GM21526 (cell line): ENCODE results near the gene NRN1.

Experiments used
- ATAC-seq: cut with Tn5 transposase; IDR thresholded peaks from one replicate; pipeline ENCODE4 v1.9.1; 2021; ENCODE audit warnings: moderate library complexity; ENCODE audit not compliant: unreplicated experiment, low FRiP score

NRN1 gene

DNA sequence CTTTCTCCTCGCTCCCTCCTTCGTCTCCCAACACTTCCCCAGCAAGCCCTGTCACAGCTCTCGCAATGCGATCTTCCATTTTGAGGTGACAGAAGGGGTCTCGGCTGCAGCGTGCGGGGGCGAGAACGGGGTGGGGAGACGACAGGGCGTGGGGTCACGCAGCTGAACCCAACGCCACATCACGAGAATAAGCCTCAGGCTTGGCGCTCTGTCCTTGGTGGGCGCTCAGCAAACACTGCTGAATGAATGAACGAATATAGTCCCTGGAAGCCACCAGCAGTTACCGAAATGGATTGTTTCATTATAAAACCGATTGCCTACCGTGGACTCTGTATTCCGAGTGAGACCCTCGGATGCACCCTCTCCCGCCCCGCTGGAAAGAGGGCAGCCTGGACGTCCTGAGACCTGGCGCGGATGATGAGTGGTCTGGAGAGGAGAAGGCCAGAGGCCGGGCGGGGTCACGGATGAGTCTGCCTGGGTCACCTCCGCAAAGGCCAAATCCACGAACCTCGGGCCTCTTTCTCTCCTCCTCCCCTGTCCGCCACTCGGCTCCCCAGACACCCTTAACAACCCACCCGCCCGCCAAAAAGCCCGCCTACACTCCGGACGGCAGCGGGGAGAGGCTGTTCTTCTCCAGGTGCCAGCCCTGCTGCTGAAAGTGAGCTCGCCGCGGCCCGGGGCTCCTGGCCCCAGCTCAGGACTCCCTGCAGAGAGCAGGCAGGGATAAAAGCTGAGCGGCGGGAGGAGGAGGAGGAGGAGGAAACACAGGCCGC is 3.7 kb downstream of the NRN1 start:
- no peak for ATAC-seq

DNA sequence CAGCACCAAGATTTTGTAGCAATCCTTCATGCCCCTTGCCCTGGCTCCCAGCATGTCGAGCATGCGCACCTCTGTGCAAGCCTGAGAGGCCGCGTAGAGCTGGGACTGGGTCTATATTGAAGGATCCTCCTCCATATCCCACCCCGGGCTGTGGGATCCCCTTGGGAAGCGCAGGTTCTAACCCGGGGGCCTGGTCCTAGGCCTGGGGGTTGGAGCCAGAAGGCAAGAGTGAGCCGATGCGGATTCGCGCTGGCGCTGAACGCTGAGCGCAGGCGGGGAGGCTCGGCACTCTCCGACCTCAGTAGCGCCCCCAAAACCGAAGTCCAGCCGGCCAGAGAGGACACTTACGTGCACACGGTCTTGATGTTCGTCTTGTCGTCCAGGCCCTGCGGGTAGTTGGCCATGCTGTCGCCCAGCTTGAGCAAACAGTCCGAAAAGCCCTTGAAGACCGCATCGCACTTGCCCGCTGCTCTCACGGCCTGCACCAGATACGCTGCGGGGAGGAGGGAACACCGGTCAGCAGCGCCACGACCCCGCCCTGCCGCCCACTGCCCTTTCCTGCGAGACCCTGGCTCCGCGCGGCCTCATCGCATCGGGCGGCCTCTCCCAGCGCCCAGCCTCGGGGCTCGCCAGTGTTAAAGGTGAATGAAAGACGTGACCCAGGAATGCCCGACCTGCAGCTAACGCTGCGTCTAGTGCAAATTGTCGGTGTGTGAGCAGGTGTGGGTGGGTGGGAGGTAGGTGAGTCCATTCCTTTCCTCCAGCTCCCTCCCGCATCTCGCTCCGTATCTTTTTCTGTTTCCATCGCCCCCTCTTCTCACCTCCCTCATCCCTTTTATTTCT is 4.5 kb downstream of the NRN1 start:
- no peak for ATAC-seq

GRCh38 chr6:6001443-6001842 is 5.3 kb downstream of the NRN1 start:
- ATAC-seq, result no peak

- no peak for ATAC-seq
Observed at GRCh38 chr6:5999688-6000608, 6.8 kb downstream of the NRN1 start.

GRCh38 chr6:5998711-5999687 is 7.7 kb downstream of the NRN1 start:
- no peak for ATAC-seq

DNA sequence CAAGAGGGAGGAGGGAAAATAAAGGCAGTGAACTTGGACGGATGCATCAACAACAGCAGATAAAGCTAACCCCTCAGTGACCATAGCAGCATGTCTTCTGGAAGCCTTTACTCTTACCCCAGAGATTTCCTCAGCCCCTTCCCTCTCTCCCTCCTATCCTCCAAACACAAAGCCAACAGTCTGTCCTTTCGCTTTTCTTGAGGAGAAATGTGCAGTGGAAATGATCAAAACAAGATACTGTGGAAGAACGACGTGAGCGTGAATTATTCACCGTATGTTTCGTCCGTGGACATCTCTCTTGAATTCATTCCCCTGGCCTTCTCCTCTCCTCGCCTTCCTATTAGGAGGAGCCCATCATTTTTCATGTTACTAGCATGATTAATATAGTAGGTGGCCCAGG is 8.5 kb downstream of the NRN1 start:
- ATAC-seq, result no peak

GRCh38 chr6:5997420-5997987 is 9.2 kb downstream of the NRN1 start:
- no peak for ATAC-seq

- ATAC-seq, result no peak
Observed at GRCh38 chr6:5996714-5997419, 9.9 kb downstream of the NRN1 start.

- no peak for ATAC-seq
Observed at GRCh38 chr6:5995949-5996713, 10.6 kb downstream of the NRN1 start.

- ATAC-seq, result no peak
Observed at GRCh38 chr6:5995658-5995948, 11.1 kb downstream of the NRN1 start.

DNA sequence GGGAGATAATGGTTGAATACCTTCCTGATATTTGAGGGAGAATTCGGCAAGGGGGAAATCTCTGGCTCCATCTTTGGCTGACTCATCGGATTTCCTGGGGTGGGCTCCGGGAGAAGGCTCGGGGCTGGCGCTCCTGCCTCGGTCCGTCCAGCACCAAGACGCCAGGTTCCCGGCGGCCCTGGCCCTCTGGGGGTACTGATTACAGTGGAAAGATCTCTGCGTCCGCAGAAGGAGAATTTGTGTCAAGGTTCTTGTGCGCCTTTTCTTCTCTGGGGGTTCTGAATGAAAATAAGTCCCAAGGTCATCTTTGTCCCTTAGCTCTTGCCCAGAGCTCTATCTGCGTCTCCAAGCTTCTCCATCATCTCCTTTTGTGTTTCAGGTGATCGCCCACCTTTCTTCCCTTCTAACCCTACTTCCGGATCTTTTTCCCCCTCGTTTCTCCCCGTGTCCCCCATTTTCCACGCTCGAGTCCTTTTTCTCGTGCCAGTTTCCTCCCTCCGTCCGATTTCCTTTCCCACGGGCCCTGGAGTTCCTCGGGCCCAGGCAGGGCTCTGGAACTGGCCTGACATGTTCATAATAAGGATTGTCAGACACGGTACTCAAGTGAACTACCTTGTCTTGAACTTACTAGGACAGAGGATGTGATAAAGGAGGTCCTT is 11.6 kb downstream of the NRN1 start:
- no peak for ATAC-seq

GRCh38 chr6:5994234-5994998 is 12.3 kb downstream of the NRN1 start:
- no peak for ATAC-seq

DNA sequence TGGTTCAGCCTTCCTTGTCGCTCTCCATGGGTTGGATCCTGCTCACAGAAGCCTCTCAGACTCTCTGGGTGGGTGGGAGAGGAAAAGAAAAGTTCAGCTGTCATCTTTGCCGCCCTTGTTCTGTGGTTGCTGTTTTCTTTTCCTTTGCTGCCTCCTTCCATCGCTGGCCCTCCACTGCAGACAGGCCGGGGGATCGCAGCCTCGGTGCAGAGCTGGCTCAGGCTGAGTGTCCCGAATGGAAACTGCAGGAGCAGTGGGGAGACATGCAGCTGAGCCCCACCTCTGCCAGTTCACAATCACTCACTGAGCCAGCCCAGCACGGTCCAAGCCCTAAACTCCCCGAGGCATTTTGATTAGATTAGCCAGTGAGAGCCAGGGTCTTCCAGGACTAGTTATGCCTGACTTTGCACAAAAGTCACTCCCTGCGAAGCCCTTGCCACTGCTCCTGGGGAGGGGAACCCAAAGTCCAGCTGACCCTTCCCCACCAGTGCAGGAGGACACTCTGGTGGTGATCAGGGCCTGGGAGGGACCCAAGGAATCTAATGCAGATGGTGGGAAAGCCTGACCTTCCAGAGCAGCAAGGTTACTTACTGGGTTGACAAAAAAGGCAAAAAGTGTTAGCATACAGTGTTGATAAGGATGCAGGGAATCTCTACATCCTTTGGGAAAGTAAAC is 14.0 kb downstream of the NRN1 start:
- no peak for ATAC-seq

- no peak for ATAC-seq
Observed at GRCh38 chr6:5990786-5991185, 15.9 kb downstream of the NRN1 start.

DNA sequence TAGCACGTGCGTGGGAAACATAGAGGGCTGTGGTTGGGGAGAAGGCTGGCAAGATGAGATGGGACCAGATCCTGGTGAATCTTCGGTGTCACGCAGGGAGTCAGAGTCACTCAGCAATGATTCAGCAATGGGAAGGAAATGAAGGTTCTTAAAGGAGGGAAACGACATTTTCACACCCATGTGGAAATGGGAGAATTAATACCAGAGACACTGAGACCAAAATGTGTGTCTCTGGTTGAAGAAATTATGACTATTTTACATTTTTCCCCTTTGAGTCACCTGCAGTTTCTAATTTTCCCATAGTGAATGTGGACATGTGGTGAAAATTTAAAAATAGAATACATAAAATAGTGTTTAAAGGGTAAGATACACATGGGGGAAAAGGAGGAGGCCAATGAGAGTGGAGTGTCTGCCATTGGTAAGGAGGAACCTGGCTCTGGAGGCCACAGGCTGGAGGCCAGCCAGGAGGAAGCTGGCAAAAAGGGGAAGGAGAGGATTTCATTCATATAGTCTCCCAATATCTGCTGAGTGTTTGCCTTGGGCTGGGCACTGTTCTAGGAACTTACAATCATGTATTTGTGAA is 17.5 kb downstream of the NRN1 start:
- ATAC-seq, result no peak

- ATAC-seq, result no peak
Observed at GRCh38 chr6:5986861-5987260, 19.9 kb downstream of the NRN1 start.
